ENCODE results near the gene WFDC2.

WFDC2 gene

GRCh38 chr20:45509091-45509490 is 39.5 kb downstream of the WFDC2 start:
- in situ Hi-C loops (cut with MboI; ENCODE audit: low sequenced_read_pairs, unreplicated experiment) = no loop called here
- TF ChIP-seq, protein P1, sequence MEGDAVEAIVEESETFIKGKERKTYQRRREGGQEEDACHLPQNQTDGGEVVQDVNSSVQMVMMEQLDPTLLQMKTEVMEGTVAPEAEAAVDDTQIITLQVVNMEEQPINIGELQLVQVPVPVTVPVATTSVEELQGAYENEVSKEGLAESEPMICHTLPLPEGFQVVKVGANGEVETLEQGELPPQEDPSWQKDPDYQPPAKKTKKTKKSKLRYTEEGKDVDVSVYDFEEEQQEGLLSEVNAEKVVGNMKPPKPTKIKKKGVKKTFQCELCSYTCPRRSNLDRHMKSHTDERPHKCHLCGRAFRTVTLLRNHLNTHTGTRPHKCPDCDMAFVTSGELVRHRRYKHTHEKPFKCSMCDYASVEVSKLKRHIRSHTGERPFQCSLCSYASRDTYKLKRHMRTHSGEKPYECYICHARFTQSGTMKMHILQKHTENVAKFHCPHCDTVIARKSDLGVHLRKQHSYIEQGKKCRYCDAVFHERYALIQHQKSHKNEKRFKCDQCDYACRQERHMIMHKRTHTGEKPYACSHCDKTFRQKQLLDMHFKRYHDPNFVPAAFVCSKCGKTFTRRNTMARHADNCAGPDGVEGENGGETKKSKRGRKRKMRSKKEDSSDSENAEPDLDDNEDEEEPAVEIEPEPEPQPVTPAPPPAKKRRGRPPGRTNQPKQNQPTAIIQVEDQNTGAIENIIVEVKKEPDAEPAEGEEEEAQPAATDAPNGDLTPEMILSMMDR (IDR thresholded peaks at IDR 0.05; ENCODE audit: borderline replicate concordance, control extremely low read depth, extremely low read depth, insufficient read depth, missing control alignments) = no peak
- DNase-seq (ENCODE audit: low spot score) = no peak

GRCh38 chr20:45510242-45510862 is 40.8 kb downstream of the WFDC2 start:
- TF ChIP-seq, protein P1 (IDR thresholded peaks at IDR 0.05; ENCODE audit: borderline replicate concordance, control extremely low read depth, extremely low read depth, insufficient read depth, missing control alignments) = no peak
- in situ Hi-C loops (cut with MboI; ENCODE audit: low sequenced_read_pairs, unreplicated experiment) = no loop called here
- DNase-seq (ENCODE audit: low spot score) = no peak

DNA sequence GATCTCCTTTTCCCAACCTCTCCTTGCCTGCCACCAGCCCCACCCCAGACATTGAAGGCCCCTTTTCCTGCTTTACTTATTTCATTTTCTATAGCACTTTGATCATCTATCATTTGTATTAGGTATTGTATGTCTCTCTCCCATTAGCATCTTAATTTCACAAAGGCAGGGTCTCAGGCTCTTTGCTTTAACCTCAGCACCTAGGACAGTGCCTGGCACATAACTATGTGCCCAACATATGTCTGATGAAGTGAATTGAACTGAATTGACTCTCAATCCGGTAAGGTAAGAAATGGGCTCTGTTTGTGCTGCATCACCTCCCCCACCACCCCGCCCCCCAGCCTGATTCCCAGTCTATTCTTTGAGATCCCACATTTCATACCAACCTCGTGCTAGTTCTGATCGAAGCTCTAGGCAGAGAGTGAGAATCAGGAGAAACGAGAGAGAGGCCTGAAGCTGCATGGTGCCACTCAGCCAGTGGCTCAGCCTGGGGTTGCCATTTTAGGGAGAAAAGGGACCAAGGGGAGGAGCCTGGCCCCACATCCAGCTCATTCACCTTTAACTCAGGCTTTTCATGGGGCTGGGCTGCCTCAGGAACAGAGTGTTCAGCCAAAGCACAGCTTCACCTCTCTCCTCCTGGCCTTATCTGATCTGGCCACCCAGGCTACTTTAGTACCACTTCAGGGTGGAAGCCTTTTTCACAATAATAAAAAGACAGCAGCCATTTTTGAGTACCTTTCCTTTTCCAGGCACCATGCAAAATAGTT is 45.8 kb downstream of the WFDC2 start, which contains the start of gene SPINT3:
Gene SPINT3, minus strand, starts transcription at position 476 of the 767 bp plus-strand sequence. Its CDS starts 14 bp downstream, at position 462.
- in situ Hi-C loops (cut with MboI; ENCODE audit: low sequenced_read_pairs, unreplicated experiment) = no loop called here
- TF ChIP-seq, protein P1 (IDR thresholded peaks at IDR 0.05; ENCODE audit: borderline replicate concordance, control extremely low read depth, extremely low read depth, insufficient read depth, missing control alignments) = no peak
- no peak for DNase-seq (ENCODE audit: low spot score)

GRCh38 chr20:45518282-45518681 is 48.7 kb downstream of the WFDC2 start:
- no peak for DNase-seq (ENCODE audit: low spot score)
- in situ Hi-C loops (cut with MboI; ENCODE audit: low sequenced_read_pairs, unreplicated experiment) = no loop called here
- TF ChIP-seq, protein P1 (IDR thresholded peaks at IDR 0.05; ENCODE audit: borderline replicate concordance, control extremely low read depth, extremely low read depth, insufficient read depth, missing control alignments) = no peak

DNA sequence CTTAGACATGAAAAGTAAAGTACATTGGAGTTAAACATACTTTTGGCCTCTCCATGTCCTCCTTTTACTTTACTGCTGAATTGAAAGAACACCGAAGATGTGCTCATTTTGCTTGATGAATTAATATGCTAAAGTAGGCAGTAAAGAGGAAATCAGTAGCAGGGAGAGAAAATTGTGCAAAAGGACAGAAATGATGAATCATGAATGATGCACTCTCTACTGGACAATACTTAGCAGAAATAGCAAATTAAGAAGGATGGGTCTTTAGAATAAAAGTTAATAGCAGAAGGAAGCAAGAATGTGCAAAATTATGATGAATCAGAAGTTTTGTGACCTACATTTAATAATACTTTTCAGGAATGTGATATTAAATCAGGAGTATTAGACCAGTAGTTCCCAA is 54.3 kb downstream of the WFDC2 start:
- TF ChIP-seq, protein P1 (IDR thresholded peaks at IDR 0.05; ENCODE audit: borderline replicate concordance, control extremely low read depth, extremely low read depth, insufficient read depth, missing control alignments) = no peak
- in situ Hi-C loops (cut with MboI; ENCODE audit: low sequenced_read_pairs, unreplicated experiment) = no loop called here
- DNase-seq (ENCODE audit: low spot score) = no peak

- TF ChIP-seq, protein P1 (IDR thresholded peaks at IDR 0.05; ENCODE audit: borderline replicate concordance, control extremely low read depth, extremely low read depth, insufficient read depth, missing control alignments) = no peak
- in situ Hi-C loops (cut with MboI; ENCODE audit: low sequenced_read_pairs, unreplicated experiment) = no loop called here
- no peak for DNase-seq (ENCODE audit: low spot score)
Measured at GRCh38 chr20:45527294-45527693, 57.7 kb downstream of the WFDC2 start.
